ENCODE results near the gene ZNF608. TPM values are rescaled to one million over a fixed set of nuclear protein-coding genes. Genes with fewer than 3 reads are reported as not detected.

ZNF608 gene
- total RNA-seq, 3 donors from 2014 or later (not counting 1 experiment from before 2014, with no cell fraction given): 0.39 to 6.6 TPM; not detected in 1

GRCh38 chr5:124764585-124764984 is 18.1 kb upstream of the ZNF608 start:
- Mint-ChIP-seq H3K36me3 (no peaks in the 10 kb centered on the region), H3K27me3 (ENCODE audit: low read depth in 2 of 2) (peaks cover 2% of the 10 kb centered on the region in 2 donors), H3K4me3 (no peak overlapping the region), H3K4me1 (no peaks in the 10 kb centered on the region), H3K27ac (no peak overlapping the region), H3K9me3 (no peaks in the 10 kb centered on the region)
- Histone ChIP-seq H3K27ac (ENCODE audit: low read length) (no peak overlapping the region), H3K36me3 (ENCODE audit: control insufficient read depth, insufficient read depth, low read length) (no peaks in the 10 kb centered on the region), H3K4me1 (ENCODE audit: control insufficient read depth, insufficient read depth, low read length) (no peaks in the 10 kb centered on the region), H3K9me3 (ENCODE audit: control insufficient read depth, insufficient read depth, low read length) (no peaks in the 10 kb centered on the region), H3K27me3 (ENCODE audit: control insufficient read depth, insufficient read depth, low read length) (no peaks in the 10 kb centered on the region), H3K4me3 (ENCODE audit: low read length) (no peak overlapping the region)
- intact Hi-C loops (cut with micrococcal nuclease): no loop called here
- ATAC-seq (no peak), DNase-seq (no peak)
- no peak for TF ChIP-seq CTCF (IDR thresholded peaks at IDR 0.05)
- no CpG with 5 or more reads among the region's 1 CpG for WGBS (ENCODE audit: insufficient coverage)

DNA sequence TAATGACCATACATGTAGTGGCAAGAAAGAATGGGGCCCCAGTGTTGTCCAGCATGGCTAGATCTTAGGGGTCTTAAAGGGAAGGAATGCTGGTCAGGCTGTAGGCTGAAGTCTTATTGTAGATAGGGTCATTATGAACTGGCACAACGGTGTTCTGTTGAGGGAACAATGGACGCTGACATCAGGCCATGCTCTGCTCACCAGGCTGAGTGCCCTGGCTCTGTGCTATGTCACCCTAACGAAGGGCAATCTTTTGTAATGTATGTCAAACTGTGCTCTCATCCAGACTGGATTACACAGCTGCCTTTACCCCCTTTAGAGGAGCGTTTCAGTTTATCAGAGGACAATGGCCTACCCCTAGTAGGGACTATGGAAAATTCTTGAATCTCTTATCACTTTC is 14.6 kb upstream of the ZNF608 start:
- 83% methylated on average over 3 of the region's 4 CpGs for WGBS (ENCODE audit: insufficient coverage)
- Mint-ChIP-seq H3K27ac (no peak overlapping the region), H3K27me3 (ENCODE audit: low read depth in 2 of 2) (no peaks in the 10 kb centered on the region), H3K4me1 (no peaks in the 10 kb centered on the region), H3K4me3 (no peak overlapping the region), H3K36me3 (no peaks in the 10 kb centered on the region), H3K9me3 (no peaks in the 10 kb centered on the region)
- no peak for TF ChIP-seq CTCF (IDR thresholded peaks at IDR 0.05)
- Histone ChIP-seq H3K9me3 (ENCODE audit: control insufficient read depth, insufficient read depth, low read length) (no peaks in the 10 kb centered on the region), H3K27ac (ENCODE audit: low read length) (no peak overlapping the region), H3K4me1 (ENCODE audit: control insufficient read depth, insufficient read depth, low read length) (no peaks in the 10 kb centered on the region), H3K27me3 (ENCODE audit: control insufficient read depth, insufficient read depth, low read length) (no peaks in the 10 kb centered on the region), H3K4me3 (ENCODE audit: low read length) (no peak overlapping the region), H3K36me3 (ENCODE audit: control insufficient read depth, insufficient read depth, low read length) (no peaks in the 10 kb centered on the region)
- intact Hi-C loops (cut with micrococcal nuclease): no loop called here
- DNase-seq (no peak), ATAC-seq (no peak)

DNA sequence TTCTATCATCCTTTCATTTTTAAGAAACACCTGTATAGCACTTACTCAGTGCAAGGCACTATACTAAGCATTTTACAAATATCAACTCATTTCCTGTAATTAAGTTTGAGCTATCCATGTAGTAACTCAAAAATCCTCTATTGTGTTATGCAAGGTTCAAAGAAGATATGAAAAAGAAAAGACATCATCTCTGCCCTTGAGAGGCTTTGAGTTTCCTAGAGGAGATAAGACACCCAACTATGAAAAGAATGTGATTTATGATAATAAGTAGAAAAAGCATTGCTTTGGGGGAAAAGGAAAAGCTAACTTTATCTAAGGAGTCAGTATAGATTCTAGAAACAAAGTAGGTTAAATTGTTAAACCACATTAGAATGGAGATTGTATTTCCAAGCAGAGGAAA is 14.2 kb upstream of the ZNF608 start:
- Mint-ChIP-seq H3K4me3 (no peak overlapping the region), H3K4me1 (no peaks in the 10 kb centered on the region), H3K36me3 (no peaks in the 10 kb centered on the region), H3K9me3 (no peaks in the 10 kb centered on the region), H3K27ac (no peak overlapping the region), H3K27me3 (ENCODE audit: low read depth in 2 of 2) (no peaks in the 10 kb centered on the region)
- Histone ChIP-seq H3K4me1 (ENCODE audit: control insufficient read depth, insufficient read depth, low read length) (no peaks in the 10 kb centered on the region), H3K36me3 (ENCODE audit: control insufficient read depth, insufficient read depth, low read length) (no peaks in the 10 kb centered on the region), H3K9me3 (ENCODE audit: control insufficient read depth, insufficient read depth, low read length) (no peaks in the 10 kb centered on the region), H3K27me3 (ENCODE audit: control insufficient read depth, insufficient read depth, low read length) (no peaks in the 10 kb centered on the region), H3K4me3 (ENCODE audit: low read length) (no peak overlapping the region), H3K27ac (ENCODE audit: low read length) (no peak overlapping the region)
- ATAC-seq: no peak
- TF ChIP-seq CTCF (IDR thresholded peaks at IDR 0.05): no peak
- DNase-seq: no peak
- intact Hi-C loops (cut with micrococcal nuclease): no loop called here

DNA sequence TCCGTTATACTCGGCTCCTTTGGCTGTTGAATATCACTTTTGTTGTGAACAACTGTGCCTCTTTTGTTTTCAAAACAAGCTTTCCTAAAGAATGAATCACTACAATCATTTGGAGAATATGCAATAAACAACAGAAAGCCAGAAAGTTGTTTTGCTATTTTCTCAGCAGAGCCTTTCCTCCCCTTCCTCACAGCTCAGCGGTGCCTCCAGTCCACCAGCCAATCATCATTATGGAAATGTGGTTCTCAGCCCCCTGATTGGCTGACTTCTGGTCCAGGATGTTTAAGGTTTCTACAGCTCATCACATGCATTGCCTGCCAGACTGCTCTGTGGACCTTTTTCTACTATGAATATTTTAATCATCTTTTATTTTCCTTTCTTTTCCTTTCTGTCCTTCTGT is 9.1 kb upstream of the ZNF608 start:
- 81% methylated on average over 2 of the region's 3 CpGs for WGBS (ENCODE audit: insufficient coverage)
- no peak for ATAC-seq
- no peak for DNase-seq
- TF ChIP-seq CTCF (IDR thresholded peaks at IDR 0.05): no peak
- no peak overlapping the region for H3K27ac Mint-ChIP-seq
- H3K9me3 ChIP-seq (ENCODE audit: control insufficient read depth, insufficient read depth, low read length): no peaks in the 10 kb centered on the region
- no peaks in the 10 kb centered on the region for H3K4me1 Mint-ChIP-seq
- no peak overlapping the region for H3K4me3 Mint-ChIP-seq
- no peak overlapping the region for H3K4me3 ChIP-seq (ENCODE audit: low read length)
- H3K9me3 Mint-ChIP-seq: peaks cover 0 to 2% of the 10 kb centered on the region in 2 donors
- intact Hi-C loops (cut with micrococcal nuclease): no loop called here
- no peak overlapping the region for H3K27ac ChIP-seq (ENCODE audit: low read length)
- no peaks in the 10 kb centered on the region for H3K36me3 ChIP-seq (ENCODE audit: control insufficient read depth, insufficient read depth, low read length)
- H3K36me3 Mint-ChIP-seq: peaks cover 6% of the 10 kb centered on the region
- H3K27me3 ChIP-seq (ENCODE audit: control insufficient read depth, insufficient read depth, low read length): no peaks in the 10 kb centered on the region
- H3K27me3 Mint-ChIP-seq (ENCODE audit: low read depth in 2 of 2): peaks cover 15 to 27% of the 10 kb centered on the region in 2 donors
- no peaks in the 10 kb centered on the region for H3K4me1 ChIP-seq (ENCODE audit: control insufficient read depth, insufficient read depth, low read length)
